D721Med (cell line): ENCODE results near the gene SERPINI1.

Experiments used
- DNase-seq: peaks from one replicate; pipeline ENCODE4 v3.0.0; 2011; ENCODE audit warnings: low spot score; ENCODE audit not compliant: insufficient read length
- FAIRE-seq: peaks from 2 replicates; lab custom pipeline; 2011; peaks lifted over from hg19 to GRCh38; lab: Jason Lieb, UNC
- CTCF ChIP-seq: IDR thresholded peaks from 2 replicates; pipeline ENCODE4 v1.5.1; 2012; ENCODE audit warnings: mild to moderate bottlenecking, control low read depth; ENCODE audit not compliant: insufficient read depth; ENCODE audit errors: missing control alignments

The SERPINI1 gene

GRCh38 chr3:167852216-167852615 is 116.7 kb downstream of the SERPINI1 start:
- no peak for TF ChIP-seq CTCF
- FAIRE-seq: no peak
- DNase-seq: no peak

DNA sequence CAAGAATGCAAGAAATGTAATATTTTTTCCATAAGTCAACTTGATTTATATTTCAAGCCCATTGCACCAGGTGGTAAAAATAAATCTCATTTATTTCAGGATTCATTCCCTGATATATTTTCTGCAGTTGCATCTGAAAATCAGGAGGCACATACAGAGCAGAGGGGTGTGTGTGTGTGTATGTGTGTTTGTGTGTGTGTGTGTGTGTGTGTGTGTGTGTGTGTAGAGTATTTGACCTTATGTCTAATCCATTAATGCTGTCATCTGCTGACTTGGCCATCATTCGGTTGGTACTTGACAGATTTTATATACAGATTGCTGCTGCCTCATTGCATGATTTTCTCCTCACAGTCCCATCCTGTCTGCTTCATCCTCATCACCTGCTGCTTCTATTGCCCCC is 118.5 kb downstream of the SERPINI1 start:
- TF ChIP-seq CTCF: no peak
- no peak for FAIRE-seq
- DNase-seq: no peak

DNA sequence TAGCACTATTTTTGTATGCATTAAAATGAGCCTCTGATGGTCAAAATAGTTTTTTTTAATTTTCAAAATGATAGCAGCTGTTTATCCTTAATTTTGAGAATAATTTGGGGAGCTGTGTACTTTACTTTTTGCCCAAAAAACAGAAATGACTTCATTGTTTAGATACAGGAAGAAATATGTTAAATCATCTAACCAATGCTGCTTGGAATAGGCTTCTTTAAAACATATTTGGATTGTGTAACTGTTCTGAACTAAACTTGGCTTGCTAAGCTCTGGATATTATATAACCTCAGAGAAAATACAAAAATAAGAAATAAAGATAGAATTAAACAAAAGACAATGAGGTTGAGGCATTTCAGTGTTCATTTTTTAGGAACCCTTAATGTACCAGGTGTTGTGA is 119.3 kb downstream of the SERPINI1 start:
- TF ChIP-seq CTCF: no peak
- no peak for FAIRE-seq
- DNase-seq: no peak

DNA sequence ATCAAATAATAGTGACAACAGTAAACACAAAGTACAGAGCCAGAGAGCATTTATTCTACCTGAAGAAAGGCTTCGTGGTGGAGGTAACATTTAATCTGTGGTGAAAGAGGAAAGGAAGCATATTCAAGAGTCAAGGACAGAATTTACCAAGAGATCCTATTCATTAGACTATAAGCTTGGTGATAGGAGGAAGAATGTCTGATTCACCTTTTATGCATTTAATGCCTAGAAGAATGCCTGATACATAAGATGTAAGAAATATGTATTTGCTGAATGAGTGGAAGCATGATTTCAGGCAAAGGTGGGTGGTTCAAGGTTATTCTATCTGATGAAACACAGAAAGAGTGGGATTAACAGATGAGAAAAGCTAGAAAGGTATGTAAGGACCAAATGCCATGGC is 119.8 kb downstream of the SERPINI1 start:
- FAIRE-seq: no peak
- no peak for TF ChIP-seq CTCF
- DNase-seq: no peak

DNA sequence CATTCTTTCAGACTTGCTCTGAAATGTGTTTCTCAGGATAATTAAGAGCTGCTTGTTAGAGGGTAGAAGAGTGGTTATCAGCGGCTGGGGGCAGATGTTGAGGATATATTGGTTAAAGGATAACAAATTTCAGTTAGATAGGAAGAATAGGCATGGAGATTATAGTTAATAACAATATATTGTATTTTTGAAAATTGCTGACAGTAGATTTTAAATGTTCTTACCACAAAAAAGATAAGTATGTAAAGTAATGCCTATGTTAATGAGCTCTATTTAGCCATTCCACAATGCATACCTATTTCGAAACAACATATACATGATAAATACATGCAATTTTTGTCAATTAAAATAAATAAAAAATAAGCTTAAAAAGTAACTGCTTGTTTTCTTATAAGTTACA is 123.3 kb downstream of the SERPINI1 start:
- FAIRE-seq: no peak
- TF ChIP-seq CTCF: no peak
- no peak for DNase-seq

DNA sequence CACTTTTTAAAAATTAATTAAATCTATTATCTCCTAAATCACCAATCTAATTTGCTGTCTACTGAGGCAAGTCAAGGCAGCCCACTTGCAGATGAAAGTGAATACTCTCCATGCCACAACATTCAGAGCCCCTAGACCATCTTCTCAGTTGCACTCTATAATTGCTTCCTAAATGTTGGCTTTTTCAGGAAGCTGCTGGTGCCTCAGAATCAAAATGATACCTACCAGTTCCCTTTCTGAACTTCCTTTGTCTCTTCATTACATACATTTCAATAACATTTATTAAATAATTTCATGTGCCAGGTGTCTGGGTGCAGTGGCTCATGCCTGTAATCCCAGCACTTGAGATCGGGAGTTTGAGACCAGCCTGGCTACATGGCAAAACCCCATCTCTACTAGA is 124.1 kb downstream of the SERPINI1 start:
- no peak for TF ChIP-seq CTCF
- FAIRE-seq (no peak), DNase-seq (no peak)

- no peak for DNase-seq
- no peak for FAIRE-seq
These were observed 126.1 kb downstream of the SERPINI1 start for GRCh38 chr3:167861649-167862048.

More at GRCh38 chr3:167861649-167862048, 126.1 kb downstream of the SERPINI1 start:
- no peak for TF ChIP-seq CTCF
